Pancreas (tissue), 10 donors: ENCODE measurements around the gene GAD1. TPM values are rescaled to one million over a fixed set of nuclear protein-coding genes. Genes with fewer than 3 reads are reported as not detected.
A peak's percentile ranks its signal among the peaks of the same experiment; 100 is the strongest.

Source experiments
- ATAC-seq, 4 donors: fragments of 200-7000 bp; cut with Tn5 transposase; one replicate each; pipeline versions ENCODE4 v1.8.0 to v1.9.1; 2020; ENCODE audit warnings: mild to moderate bottlenecking in 4 of 4, moderate library complexity in 4 of 4
- DNase-seq, 6 donors: peaks; one replicate each; pipeline ENCODE4 v3.0.0-alpha.2; 2020
- FAIRE-seq: peaks from 2 replicates; lab custom pipeline; 2012; peaks lifted over from hg19 to GRCh38; lab: Jason Lieb, UNC
- H3K27ac ChIP-seq, 4 donors: fragments of 200-600 bp; sonication (generic); 1 replicate in 3 of 4; 2 replicates in 1 of 4; pipeline versions ENCODE4 v1.5.0 to v1.8.0; 2020
- H3K27me3 ChIP-seq, 4 donors: fragments of 200-600 bp; one replicate each; pipeline ENCODE4 v1.8.0; 2021
- H3K36me3 ChIP-seq, 3 donors: fragments of 200-600 bp; sonication (generic) in 1 of 3; one replicate each; pipeline versions ENCODE4 v1.5.0 to v1.8.0; 2020 to 2021
- H3K4me1 ChIP-seq, 3 donors: fragments of 200-600 bp; one replicate each; pipeline ENCODE4 v1.8.0; 2021
- H3K4me3 ChIP-seq, 4 donors: fragments of 200-600 bp; sonication (generic) in 2 of 4; one replicate each; pipeline versions ENCODE4 v1.5.0 to v1.8.0; 2020 to 2021
- H3K9me3 ChIP-seq, 4 donors: fragments of 200-600 bp; one replicate each; pipeline ENCODE4 v1.8.0; 2021
- WGBS, 2 donors: extraction: QIAGEN DNeasy Blood & Tissue Kit; methylation state at CpG; one replicate each; pipeline ENCODE4 v1.1.7; 2013; 5-methylcytosine and 5-hydroxymethylcytosine counted together
- intact Hi-C, 3 donors: fragments of 100-400 bp; cut with DNase I; formaldehyde crosslinking; loops; one replicate each; pipeline versions ENCODE4 v1.11.1 to v1.14.2; 2022
- polyA plus RNA-seq, 2 donors: library from polyadenylated mRNA; stranded (reverse); fragments of 200-250 nt; gene quantifications; one replicate each; pipeline ENCODE4 v1.2.3, GENCODE V29; 2013
- total RNA-seq, 6 donors: library from RNA; stranded (reverse); fragmentation: NEBNext Ultra II Directional in 4 of 6; extraction: Animal tissue kit (Norgen Biotek cat#: 25700) in 4 of 6; gene quantifications; one replicate each; pipeline versions ENCODE4 v1.2.1 to v1.2.4, GENCODE V29; 2021 to 2023
- TF ChIP-seq, protein P1 (sequence below), 4 donors: fragments of 200-600 bp; sonication (generic) in 3 of 4; IDR thresholded peaks; one replicate each; pipeline versions ENCODE4 v1.5.0 to v1.8.0; 2021; ENCODE audit warnings: antibody characterized with exemption in 4 of 4
- donor health status: healthy with polysubstance abuse.
- donor health status: DM: no; HTN: no; CAD: no; lungs with moderate emphysema.
- donor health status: DM: no; HTN: no; CAD: no.
- donor health status: control.
- donor health status: control.
- donor health status: Bipolar disorder and iron deficiency.
- donor health status: DM: yes; HTN: yes; CAD: no.
- donor health status: DM: no; HTN: no; CAD: no.
- donor health status: DM: no; HTN: no; CAD: no.
- donor health status: DM: yes; HTN: yes; CAD: no.

GAD1 gene
- total and polyA plus RNA-seq, 8 donors = 0.17 to 1.0 (median 0.35) TPM

DNA sequence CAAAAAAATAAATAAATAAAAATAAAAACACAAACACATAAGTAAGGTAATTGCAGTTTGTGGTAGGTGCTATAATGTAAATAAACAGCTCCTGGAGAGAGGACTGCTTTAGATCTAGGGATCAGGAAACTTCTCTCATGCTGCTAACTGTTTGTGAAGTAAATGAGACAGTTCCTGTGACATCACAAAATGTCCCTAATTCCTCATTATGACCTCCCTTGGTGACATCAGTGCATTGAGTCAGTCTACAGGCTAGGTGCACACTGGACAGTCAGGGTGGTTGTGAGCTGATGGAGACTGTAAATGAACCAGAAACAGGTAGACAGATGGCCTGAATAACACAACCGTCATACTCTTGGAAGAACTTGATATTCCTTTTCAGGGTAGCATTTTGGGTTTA is 33.1 kb upstream of the GAD1 start:
- Histone ChIP-seq H3K27me3 (no peaks in the 10 kb centered on the region), H3K4me3 (no peak overlapping the region), H3K27ac (no peak overlapping the region), H3K9me3 (no peaks in the 10 kb centered on the region), H3K4me1 (no peaks in the 10 kb centered on the region), H3K36me3 (no peaks in the 10 kb centered on the region)
- no peak for ATAC-seq
- intact Hi-C loops = no loop called here
- FAIRE-seq = no peak
- DNase-seq = no peak
- TF ChIP-seq, protein P1, sequence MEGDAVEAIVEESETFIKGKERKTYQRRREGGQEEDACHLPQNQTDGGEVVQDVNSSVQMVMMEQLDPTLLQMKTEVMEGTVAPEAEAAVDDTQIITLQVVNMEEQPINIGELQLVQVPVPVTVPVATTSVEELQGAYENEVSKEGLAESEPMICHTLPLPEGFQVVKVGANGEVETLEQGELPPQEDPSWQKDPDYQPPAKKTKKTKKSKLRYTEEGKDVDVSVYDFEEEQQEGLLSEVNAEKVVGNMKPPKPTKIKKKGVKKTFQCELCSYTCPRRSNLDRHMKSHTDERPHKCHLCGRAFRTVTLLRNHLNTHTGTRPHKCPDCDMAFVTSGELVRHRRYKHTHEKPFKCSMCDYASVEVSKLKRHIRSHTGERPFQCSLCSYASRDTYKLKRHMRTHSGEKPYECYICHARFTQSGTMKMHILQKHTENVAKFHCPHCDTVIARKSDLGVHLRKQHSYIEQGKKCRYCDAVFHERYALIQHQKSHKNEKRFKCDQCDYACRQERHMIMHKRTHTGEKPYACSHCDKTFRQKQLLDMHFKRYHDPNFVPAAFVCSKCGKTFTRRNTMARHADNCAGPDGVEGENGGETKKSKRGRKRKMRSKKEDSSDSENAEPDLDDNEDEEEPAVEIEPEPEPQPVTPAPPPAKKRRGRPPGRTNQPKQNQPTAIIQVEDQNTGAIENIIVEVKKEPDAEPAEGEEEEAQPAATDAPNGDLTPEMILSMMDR (IDR thresholded peaks at IDR 0.05) = no peak
- WGBS, 2 donors = 94 to 96% methylated on average over 1 of the region's 1 CpG

DNA sequence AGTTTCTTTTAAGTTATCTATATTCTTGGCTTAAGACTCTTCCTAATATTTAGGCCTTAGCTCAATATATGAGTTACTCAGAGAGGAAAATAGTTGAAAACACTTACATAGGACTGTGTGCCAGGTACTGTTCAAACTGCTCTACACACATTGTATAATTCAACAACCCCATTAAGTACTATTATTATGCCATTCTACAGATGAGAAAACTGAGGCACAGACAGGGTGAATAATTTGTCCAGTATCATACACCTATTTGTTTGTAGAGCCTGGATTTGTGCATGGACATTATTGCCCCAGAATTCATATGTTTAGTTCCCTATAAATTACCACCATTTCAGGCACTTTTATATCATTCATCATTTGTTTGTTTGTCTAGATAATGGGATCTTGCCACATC is 17.7 kb upstream of the GAD1 start:
- no peaks in the 10 kb centered on the region for H3K9me3 ChIP-seq
- H3K4me1 ChIP-seq = no peaks in the 10 kb centered on the region
- no peak overlapping the region for H3K27ac ChIP-seq
- no peaks in the 10 kb centered on the region for H3K36me3 ChIP-seq
- TF ChIP-seq, protein P1 (IDR thresholded peaks at IDR 0.05) = no peak
- intact Hi-C loops = no loop called here
- no peak overlapping the region for H3K4me3 ChIP-seq
- FAIRE-seq = no peak
- no peaks in the 10 kb centered on the region for H3K27me3 ChIP-seq
- ATAC-seq = no peak
- no peak for DNase-seq

DNA sequence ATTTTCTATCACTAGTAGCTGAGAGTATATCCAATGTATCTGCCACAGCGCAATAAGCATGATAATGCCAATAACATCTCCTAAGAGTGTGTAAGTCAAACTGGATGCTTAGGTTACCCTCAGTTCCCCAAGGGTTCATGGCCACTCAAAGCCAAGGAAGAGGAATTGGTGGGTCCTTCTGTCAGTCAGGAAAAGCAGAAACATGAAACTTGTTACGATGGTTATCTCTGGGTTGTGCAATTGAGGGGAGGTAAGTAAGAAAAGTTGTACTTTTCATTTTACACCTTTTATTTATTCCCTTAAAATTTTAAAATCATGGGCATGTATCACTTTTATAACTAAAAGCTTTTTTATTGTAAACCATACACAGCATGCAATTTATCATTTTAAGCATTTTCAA is 10.1 kb upstream of the GAD1 start:
- no peaks in the 10 kb centered on the region for H3K36me3 ChIP-seq
- H3K4me1 ChIP-seq = no peaks in the 10 kb centered on the region

DNA sequence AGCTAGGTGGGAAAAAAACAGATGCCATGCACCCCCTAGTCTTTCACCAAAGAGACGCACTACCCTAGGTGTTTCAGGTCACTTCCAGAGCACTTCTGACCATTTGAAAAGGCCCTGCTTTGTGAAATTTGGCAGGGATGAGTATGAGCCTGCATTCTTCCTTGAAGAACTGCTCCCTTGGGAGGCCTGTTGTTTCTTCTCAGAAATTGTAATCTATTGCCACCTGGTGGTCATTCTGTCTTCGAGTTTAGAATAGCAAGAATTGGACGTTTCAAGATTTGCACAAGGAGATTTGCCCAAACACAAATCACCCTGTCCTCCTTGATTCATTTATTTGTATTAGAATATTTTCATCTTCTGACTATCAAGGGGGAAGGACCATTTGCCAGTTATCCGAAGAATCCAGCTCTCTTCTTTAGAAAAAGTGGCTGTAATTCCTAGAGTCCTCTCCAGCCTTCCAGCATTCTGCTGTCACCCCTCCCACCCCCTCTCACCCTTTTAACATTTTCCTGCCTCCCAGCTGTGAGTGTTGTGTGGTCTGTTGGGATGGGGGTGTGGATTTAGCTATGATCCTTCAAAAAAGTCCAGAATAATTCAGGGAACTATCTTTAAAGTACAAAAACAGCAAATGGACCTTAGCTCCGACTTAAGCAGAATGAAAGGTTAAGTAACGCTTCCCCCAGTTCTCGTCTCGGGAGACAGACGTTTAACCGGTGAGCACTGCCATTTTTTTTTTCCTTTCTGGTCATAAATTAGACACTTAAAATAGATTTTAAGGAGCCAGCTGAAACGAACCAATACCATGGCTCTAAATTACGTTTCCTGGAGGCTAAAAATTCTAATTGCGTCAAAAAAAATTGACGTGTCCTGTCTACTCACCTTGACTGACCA is 3.7 kb upstream of the GAD1 start:
- Histone ChIP-seq H3K27me3 (peaks cover 5 to 28% (median 15%) of the 10 kb centered on the region in 4 donors), H3K4me3 (no peak overlapping the region), H3K27ac (no peak overlapping the region), H3K9me3 (no peaks in the 10 kb centered on the region), H3K4me1 (peaks cover 3 to 6% (median 5%) of the 10 kb centered on the region in 3 donors), H3K36me3 (no peaks in the 10 kb centered on the region)
- peak in 2 of 6 donors; percentile 39 to 47 for DNase-seq
- 3 to 4% methylated on average over 14 of the region's 14 CpGs for WGBS, 2 donors
- peak; percentile 37 to 59 (median 46) for ATAC-seq
- intact Hi-C loops = loop anchor here (10.0 kb wide), 3 partner anchors 408 to 448 kb away; no protein-coding TSS in a partner anchor
- FAIRE-seq = peak; percentile 43
- TF ChIP-seq, protein P1 (IDR thresholded peaks at IDR 0.05) = peak; percentile 47 to 60 (median 58)

More for the DNA sequence above, 10.1 kb upstream of the GAD1 start:
- TF ChIP-seq, protein P1 (IDR thresholded peaks at IDR 0.05) = no peak
- no peaks in the 10 kb centered on the region for H3K27me3 ChIP-seq
- WGBS, 2 donors = 92 to 98% methylated on average over 2 of the region's 2 CpGs
- FAIRE-seq (no peak), ATAC-seq (no peak), DNase-seq (no peak)
- H3K9me3 ChIP-seq = no peaks in the 10 kb centered on the region
- no peak overlapping the region for H3K4me3 ChIP-seq
- no peak overlapping the region for H3K27ac ChIP-seq
- intact Hi-C loops = no loop called here
